Small intestine (tissue), 7 donors: Measurements from ENCODE around the gene TUBGCP6. TPM values are rescaled to one million over a fixed set of nuclear protein-coding genes. Genes with fewer than 3 reads are reported as not detected.

Experiments
- DNase-seq, 2 donors: peaks; one replicate each; pipeline versions ENCODE4 v3.0.0 to v3.0.0-alpha.2; 2013
- FAIRE-seq: peaks from 2 replicates; lab custom pipeline; 2012; peaks lifted over from hg19 to GRCh38; lab: Jason Lieb, UNC
- H3K27ac ChIP-seq, 3 donors: one replicate each; pipeline ENCODE4 v1.5.1; 2013; ENCODE audit warnings: low read length in 2 of 3, mild to moderate bottlenecking in 2 of 3, control low read depth in 1 of 3, inconsistent platforms in 1 of 3, low read depth in 1 of 3, moderate library complexity in 1 of 3
- H3K27me3 ChIP-seq, 3 donors: one replicate each; pipeline ENCODE4 v1.6.1; 2013; ENCODE audit warnings: low read length in 3 of 3, inconsistent platforms in 1 of 3; ENCODE audit not compliant: control insufficient read depth in 3 of 3, insufficient read depth in 3 of 3
- H3K36me3 ChIP-seq, 3 donors: one replicate each; pipeline ENCODE4 v1.6.1; 2013; ENCODE audit warnings: low read length in 3 of 3, inconsistent platforms in 1 of 3, low read depth in 1 of 3, mild to moderate bottlenecking in 1 of 3, moderate library complexity in 1 of 3; ENCODE audit not compliant: control insufficient read depth in 3 of 3, insufficient read depth in 2 of 3
- H3K4me1 ChIP-seq, 3 donors: one replicate each; pipeline ENCODE4 v1.6.1; 2013; ENCODE audit warnings: low read length in 2 of 3, inconsistent platforms in 1 of 3, low read depth in 1 of 3, mild to moderate bottlenecking in 1 of 3, moderate library complexity in 1 of 3; ENCODE audit not compliant: control insufficient read depth in 3 of 3, insufficient read depth in 2 of 3
- H3K4me3 ChIP-seq, 3 donors: one replicate each; pipeline ENCODE4 v1.5.1; 2013; ENCODE audit warnings: low read length in 3 of 3, control low read depth in 1 of 3, inconsistent platforms in 1 of 3, low read depth in 1 of 3, mild to moderate bottlenecking in 1 of 3, moderate library complexity in 1 of 3
- H3K9me3 ChIP-seq, 2 donors: one replicate each; pipeline ENCODE4 v1.6.1; 2013; ENCODE audit warnings: low read depth in 1 of 2, low read length in 1 of 2; ENCODE audit not compliant: control insufficient read depth in 2 of 2, insufficient read depth in 1 of 2
- WGBS, 3 donors: extraction: QIAGEN DNeasy Blood & Tissue Kit; methylation state at CpG; one replicate each; pipeline ENCODE4 v1.1.7; 2013; 5-methylcytosine and 5-hydroxymethylcytosine counted together
- polyA plus RNA-seq, 4 donors: library from polyadenylated mRNA; stranded (reverse) in 3 of 4; unstranded in 1 of 4; fragments of 200-250 nt in 3 of 4; fragments of 120-200 nt in 1 of 4; gene quantifications; one replicate each; pipeline versions ENCODE4 v1.2.1 to v1.2.3, GENCODE V29; 2013
- donor health status: healthy with polysubstance abuse.
- donor health status: control.
- donor health status: control.
- donor health status: Bipolar disorder and iron deficiency.
- donor health status: healthy.

TUBGCP6 gene
- polyA plus RNA-seq, 4 donors = 23.0 to 55.5 (median 39.7) TPM

DNA sequence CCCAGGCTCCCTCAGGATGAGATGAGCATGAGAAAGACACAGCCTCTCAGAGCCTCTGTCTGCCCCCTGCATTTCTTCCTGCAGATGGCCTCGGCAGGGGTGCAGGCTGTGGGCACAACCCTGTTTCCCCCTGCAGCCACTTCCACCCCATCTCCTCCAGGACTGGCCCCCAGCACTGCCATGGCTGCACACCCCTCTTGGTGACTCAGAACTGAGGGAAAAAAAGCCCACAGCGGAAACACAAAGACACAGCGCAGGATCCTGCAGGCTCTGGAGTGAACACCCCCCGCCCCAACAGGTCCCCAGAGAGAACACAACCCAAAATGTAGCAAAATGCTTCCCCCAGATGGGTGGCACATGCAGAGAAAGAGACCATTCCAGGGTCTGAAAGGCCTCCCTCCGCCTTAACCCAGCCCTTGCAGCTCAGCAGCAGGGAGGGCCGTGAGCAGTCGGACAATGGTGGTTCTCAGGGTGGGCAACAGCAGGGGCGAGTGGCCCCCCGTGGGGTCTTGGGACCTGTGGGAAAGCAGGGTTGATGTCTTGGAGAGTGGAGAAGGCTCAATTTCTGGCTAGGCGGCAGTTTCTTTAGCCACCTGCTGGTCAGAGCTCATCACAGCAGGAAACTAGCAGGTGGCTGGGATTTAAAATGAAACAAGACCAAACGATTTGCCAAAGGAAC is 8.0 kb downstream of the TUBGCP6 start:
- H3K27me3 ChIP-seq = no peaks in the 10 kb centered on the region
- H3K27ac ChIP-seq = no peak overlapping the region
- peaks cover 2 to 64% (median 6%) of the 10 kb centered on the region in 3 donors for H3K36me3 ChIP-seq
- FAIRE-seq = no peak
- H3K4me3 ChIP-seq = no peak overlapping the region
- peak; percentile 28 to 34 for DNase-seq
- WGBS, 3 donors = 64 to 73% (median 67%) methylated on average over 11 of the region's 11 CpGs
- H3K9me3 ChIP-seq = no peaks in the 10 kb centered on the region
- H3K4me1 ChIP-seq = no peaks in the 10 kb centered on the region

DNA sequence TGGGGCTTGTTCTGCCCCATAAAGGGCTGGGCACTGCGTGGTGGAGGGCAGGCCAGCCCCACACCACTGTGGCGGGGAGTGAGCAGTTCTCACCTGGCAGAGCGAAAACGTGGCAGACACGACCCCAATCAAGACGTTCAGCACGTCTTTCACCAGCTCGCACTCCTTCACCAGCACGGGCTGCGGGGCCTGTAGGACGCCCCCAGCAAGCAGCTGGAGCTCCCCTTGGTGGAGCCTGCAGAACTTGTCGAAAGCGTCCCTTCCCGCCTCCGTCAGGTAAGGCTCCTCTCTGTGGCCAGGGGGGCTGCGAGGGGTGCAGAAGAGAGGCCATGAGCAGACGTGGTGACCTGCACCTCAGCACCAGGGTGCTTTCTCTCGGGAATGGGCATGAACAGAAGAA is 11.6 kb downstream of the TUBGCP6 start:
- DNase-seq = no peak
- Histone ChIP-seq H3K9me3 (no peaks in the 10 kb centered on the region), H3K27ac (no peak overlapping the region), H3K4me3 (no peak overlapping the region), H3K4me1 (no peaks in the 10 kb centered on the region), H3K36me3 (peaks cover 0 to 74% (median 6%) of the 10 kb centered on the region in 3 donors), H3K27me3 (no peaks in the 10 kb centered on the region)
- WGBS, 3 donors = 92 to 95% (median 93%) methylated on average over 18 of the region's 18 CpGs
- FAIRE-seq = no peak

DNA sequence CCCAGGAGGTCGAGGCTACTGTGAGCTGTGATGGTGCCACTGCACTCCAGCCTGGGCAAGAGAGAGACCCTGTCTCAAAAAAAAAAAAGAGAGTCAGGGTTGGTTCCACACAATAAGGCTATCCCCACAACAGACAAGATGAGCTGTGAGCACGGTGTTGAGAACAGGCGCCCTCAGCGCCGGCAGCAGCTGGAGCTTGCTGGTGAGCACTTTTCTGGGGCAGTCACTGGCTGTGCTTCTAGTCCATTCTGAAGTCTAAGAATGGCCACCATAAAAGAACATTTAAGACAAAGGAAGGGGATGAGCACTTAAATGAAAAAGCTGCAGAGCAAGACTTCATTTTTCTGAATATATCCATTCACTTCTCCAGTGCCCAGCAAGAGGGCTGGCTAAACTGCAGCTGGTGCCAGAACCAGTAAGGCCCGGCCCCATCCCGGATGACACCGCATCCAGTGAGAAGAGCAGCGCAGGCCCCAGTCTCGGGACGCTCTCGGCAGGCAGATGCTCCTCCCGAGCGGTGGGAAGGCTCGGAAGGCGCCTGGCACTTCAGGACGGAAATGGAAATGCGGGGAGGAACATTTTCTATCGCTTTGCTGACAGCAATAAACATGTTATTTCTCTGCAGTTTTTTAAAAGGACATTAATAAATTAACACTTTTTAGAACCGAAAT is 12.2 kb downstream of the TUBGCP6 start:
- no peak for FAIRE-seq
- no peak for DNase-seq
- Histone ChIP-seq H3K9me3 (no peaks in the 10 kb centered on the region), H3K4me3 (no peak overlapping the region), H3K4me1 (no peaks in the 10 kb centered on the region), H3K36me3 (peaks cover 3 to 79% (median 6%) of the 10 kb centered on the region in 3 donors), H3K27me3 (no peaks in the 10 kb centered on the region), H3K27ac (no peak overlapping the region)
- WGBS, 3 donors = 94 to 96% (median 95%) methylated on average over 20 of the region's 20 CpGs

DNA sequence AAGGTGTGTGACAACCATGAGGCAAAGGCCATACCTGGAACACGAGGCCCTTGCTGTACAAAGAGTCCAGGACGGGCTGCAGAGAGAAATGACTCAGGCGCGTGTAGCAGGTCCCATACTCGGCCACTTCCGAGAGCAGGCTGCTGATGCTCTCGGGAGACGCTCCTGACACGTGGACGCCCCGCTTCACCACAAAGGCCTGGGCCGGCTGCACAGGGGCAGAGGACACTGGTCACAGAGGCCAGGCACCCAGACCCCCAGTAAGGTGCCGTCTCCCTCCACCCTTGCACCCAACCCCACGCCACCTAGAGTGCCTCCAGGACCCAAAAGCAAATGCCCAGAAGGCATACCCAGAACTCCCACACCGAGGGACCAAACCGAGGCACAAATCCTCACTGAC is 15.5 kb downstream of the TUBGCP6 start:
- peaks cover 7 to 83% (median 14%) of the 10 kb centered on the region in 3 donors for H3K36me3 ChIP-seq
- 96 to 97% (median 96%) methylated on average over 15 to 16 of the region's 16 CpGs for WGBS, 3 donors
- DNase-seq = no peak

DNA sequence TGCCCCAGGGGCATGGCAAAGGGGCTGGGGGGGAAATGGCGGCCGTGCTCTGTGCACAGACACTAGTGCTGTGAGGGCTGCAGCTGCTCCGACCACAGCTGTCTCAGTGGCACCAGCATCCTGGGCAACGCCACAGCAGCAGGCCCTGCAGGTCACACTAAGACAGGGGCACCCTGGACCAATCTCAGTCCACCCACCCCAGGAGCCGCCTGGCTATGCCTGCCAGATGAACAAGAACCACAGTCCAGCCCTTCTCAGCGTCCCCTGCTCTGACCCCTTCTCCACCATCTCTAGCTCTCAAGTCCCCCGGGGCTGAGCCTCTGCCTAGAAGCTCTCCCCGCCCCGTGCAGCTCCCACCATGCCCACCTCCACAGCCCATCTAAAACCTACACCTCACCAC is 16.5 kb downstream of the TUBGCP6 start:
- DNase-seq (no peak), FAIRE-seq (no peak)
- Histone ChIP-seq H3K4me3 (no peak overlapping the region), H3K27ac (no peak overlapping the region), H3K4me1 (peaks cover 0 to 7% (median 0%) of the 10 kb centered on the region in 3 donors), H3K9me3 (no peaks in the 10 kb centered on the region), H3K36me3 (peaks cover 12 to 84% (median 18%) of the 10 kb centered on the region in 3 donors), H3K27me3 (no peaks in the 10 kb centered on the region)
- WGBS, 3 donors = 96 to 98% (median 98%) methylated on average over 9 of the region's 9 CpGs

More for the DNA sequence above, 15.5 kb downstream of the TUBGCP6 start:
- no peak overlapping the region for H3K27ac ChIP-seq
- H3K4me3 ChIP-seq = no peak overlapping the region
- no peak for FAIRE-seq
- H3K27me3 ChIP-seq = no peaks in the 10 kb centered on the region
- peaks cover 0 to 7% (median 0%) of the 10 kb centered on the region in 3 donors for H3K4me1 ChIP-seq
- H3K9me3 ChIP-seq = no peaks in the 10 kb centered on the region

DNA sequence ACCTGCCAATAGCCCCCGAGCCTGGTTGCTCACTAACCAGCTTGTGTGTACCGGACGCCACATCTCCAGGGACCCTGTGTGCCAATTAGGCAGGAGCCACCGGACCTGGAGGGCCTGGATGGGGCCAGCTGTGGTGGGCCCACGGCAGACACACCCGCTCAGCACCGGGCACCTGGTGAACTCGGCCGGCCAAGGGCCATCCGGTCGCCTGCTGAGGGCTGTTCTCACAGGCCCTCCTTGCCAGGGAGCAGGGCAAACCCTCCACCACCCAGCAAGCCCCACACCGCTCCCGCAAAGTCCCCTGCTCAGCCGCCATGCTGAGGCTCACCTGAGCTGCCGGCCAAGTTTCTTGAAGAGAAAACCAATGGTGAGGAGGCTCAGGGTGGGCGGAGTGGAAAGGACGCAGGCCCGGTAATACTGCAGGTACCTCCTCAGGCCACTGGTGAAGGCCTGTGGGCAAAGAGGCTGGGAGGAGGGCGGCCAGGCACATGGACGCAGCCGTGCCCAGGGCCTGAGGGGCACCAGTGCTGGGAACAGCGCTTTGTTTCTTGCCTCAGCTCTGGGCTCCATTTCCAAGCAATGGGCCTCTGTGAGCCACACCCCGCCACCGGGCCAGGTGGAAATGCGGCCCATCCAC is 17.1 kb downstream of the TUBGCP6 start:
- Histone ChIP-seq H3K4me1 (peaks cover 0 to 7% (median 0%) of the 10 kb centered on the region in 3 donors), H3K27me3 (no peaks in the 10 kb centered on the region), H3K27ac (no peak overlapping the region), H3K4me3 (no peak overlapping the region), H3K9me3 (no peaks in the 10 kb centered on the region), H3K36me3 (peaks cover 12 to 84% (median 18%) of the 10 kb centered on the region in 3 donors)
- WGBS, 3 donors = 89 to 95% (median 95%) methylated on average over 24 to 25 of the region's 25 CpGs
- DNase-seq (no peak), FAIRE-seq (no peak)

DNA sequence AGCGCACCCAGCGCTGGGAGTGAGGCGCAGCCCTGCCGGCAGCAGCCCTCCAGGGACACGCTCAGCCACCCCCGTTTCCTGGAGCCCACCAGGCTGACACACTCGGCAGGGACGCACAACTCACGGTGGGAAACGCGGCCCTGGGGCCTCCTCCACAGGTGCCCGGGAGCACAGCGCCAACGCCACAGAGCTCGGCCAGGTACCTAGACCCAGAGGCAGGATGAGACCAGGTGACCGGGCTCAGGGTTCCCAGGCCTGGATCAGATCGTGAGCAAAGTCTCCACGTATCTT is 18.0 kb downstream of the TUBGCP6 start:
- Histone ChIP-seq H3K36me3 (peaks cover 12 to 84% (median 21%) of the 10 kb centered on the region in 3 donors), H3K9me3 (no peaks in the 10 kb centered on the region), H3K27ac (no peak overlapping the region), H3K4me1 (peaks cover 0 to 7% (median 0%) of the 10 kb centered on the region in 3 donors), H3K4me3 (no peak overlapping the region), H3K27me3 (no peaks in the 10 kb centered on the region)
- FAIRE-seq (no peak), DNase-seq (no peak)
- 91 to 95% (median 92%) methylated on average over 18 of the region's 18 CpGs for WGBS, 3 donors

DNA sequence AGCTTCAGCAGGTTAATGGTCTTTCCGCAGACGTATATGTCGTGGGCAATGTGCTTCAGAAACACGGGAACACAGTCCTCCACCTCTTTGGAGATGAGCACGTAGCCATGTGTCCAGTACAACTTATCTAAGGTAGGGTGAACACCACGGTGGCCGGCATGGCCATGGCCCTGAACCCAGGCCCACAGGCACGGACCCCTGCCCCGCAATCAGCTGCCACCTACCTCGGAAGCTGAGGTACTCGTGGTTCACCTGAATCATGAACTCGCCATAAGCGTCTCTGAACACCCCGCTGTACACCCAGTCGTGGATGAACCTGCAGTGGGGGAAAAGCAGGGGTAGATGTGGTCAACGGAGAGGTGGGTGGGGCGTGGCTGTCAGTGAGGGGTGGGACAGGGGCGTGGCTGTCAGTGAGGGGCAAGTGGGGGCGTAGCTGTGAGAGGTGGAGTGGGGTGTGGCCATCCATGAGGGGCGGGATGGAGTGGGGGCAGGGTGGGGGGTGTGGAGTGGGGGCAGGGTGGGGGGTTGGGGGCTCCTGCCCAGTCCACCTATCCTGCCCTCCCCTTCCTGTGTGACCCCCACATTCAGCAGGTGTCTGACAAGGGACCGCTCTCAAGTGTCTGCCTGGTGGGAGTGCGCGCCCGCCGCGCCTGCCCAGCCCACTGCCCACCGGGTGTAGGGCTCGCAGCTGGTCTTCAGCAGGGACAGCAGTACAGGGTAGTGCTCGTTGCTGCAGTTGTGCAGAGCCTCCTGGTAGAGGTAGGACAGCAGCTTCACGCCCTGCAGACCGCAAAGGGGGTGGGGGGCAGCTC is 18.6 kb downstream of the TUBGCP6 start:
- DNase-seq (no peak), FAIRE-seq (no peak)
- no peaks in the 10 kb centered on the region for H3K27me3 ChIP-seq
- no peaks in the 10 kb centered on the region for H3K9me3 ChIP-seq
- no peak overlapping the region for H3K4me3 ChIP-seq
- WGBS, 3 donors = 91 to 92% (median 92%) methylated on average over 27 to 31 of the region's 31 CpGs
- H3K36me3 ChIP-seq = peaks cover 12 to 87% (median 21%) of the 10 kb centered on the region in 3 donors
- H3K4me1 ChIP-seq = peaks cover 0 to 7% (median 0%) of the 10 kb centered on the region in 3 donors
- no peak overlapping the region for H3K27ac ChIP-seq
